HG03442 (cell line): ENCODE measurements around the gene NYNRIN.

Source experiments
- ATAC-seq: cut with Tn5 transposase; IDR thresholded peaks from one replicate; pipeline ENCODE4 v1.9.1; 2021; ENCODE audit warnings: mild to moderate bottlenecking, moderate library complexity; ENCODE audit not compliant: unreplicated experiment

Gene NYNRIN

DNA sequence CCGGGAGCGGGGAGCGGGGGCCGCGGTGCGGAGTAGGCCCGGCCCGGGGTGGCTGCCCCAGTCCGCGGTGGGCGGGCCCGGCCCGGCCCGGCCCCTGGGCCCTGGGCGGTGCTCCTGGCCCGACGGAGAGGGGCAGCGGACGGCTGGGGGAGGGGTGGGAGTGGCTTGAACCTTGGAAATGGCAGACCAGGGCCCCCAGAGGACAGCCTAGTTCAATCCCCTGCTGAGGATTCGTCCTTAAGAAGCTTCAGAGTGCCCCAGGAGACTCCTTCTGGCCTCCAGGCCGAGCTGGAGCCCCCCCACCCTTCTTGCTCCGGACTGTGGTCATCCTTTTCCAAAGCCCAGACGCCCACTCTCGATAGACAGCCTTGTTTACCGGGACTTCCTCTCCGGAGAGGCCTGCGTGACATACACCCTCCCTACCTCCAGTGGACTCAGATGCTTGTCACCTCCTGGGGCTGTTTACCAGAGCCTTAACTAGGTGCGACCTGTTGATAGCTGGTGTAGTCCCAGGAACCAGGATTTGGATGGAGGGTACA, 31.4 kb downstream of the NYNRIN start:
- peak; percentile 59 for ATAC-seq

- ATAC-seq = peak; percentile 26
Measured at GRCh38 chr14:24430682-24431568, 32.1 kb downstream of the NYNRIN start.

GRCh38 chr14:24431569-24432258, 32.9 kb downstream of the NYNRIN start:
- peak; percentile 45 for ATAC-seq

DNA sequence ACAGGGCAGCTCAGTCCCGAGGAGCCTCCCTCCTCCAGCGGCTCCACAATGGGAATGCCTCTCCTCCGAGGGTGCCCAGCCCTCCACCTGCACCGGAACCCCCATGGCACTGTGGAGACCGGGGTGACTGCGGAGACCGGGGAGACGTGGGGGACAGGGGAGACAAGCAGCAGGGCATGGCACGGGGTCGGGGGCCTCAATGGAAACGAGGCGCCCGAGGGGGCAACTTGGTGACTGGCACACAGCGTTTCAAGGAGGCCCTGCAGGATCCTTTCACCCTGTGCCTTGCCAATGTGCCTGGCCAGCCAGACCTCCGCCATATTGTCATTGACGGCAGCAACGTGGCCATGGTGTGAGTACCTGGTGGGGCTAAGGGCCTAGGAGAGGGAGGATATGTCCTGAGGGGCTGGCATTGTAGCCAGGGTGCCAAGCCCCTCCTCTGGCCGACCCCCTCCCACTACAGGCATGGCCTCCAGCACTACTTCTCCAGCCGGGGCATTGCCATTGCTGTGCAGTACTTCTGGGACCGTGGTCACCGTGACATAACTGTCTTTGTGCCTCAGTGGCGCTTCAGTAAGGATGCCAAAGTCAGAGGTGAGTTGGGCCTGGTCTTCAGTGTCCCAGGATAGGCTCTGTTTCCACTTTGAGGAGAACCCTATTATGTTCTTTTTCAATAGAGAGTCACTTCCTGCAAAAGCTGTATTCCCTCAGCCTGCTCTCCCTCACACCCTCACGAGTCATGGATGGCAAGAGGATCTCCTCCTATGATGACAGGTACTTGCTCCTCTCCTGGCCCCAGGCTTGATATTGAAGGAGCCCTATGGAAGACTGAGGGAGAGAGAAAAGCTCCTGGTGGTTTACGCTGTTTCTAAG, 33.7 kb downstream of the NYNRIN start:
- no peak for ATAC-seq

- no peak for ATAC-seq
Measured at GRCh38 chr14:24434036-24434435, 35.2 kb downstream of the NYNRIN start.

DNA sequence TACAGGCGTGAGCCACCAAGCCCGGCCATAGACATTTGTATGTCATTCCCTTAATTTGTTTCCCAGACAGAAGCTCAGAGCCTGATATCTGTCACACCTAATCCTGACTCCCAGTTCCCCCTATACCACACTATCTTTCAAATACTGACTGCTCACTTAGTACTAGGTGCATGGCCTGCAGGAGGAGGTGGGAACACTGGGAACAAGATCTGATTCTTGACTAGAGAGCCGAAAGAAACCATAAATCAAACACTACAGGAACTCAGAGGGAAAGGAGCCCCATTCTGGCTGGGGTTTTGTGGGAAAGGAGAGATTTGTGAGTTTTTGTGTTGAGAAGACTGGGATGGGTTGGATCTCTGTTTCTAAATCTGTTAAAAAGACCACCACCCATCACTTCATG, 35.9 kb downstream of the NYNRIN start:
- no peak for ATAC-seq

- ATAC-seq = no peak
Measured at GRCh38 chr14:24435192-24435810, 36.5 kb downstream of the NYNRIN start.

GRCh38 chr14:24435998-24436354, 37.2 kb downstream of the NYNRIN start:
- no peak for ATAC-seq

GRCh38 chr14:24436355-24437019, 37.7 kb downstream of the NYNRIN start:
- peak; percentile 48 for ATAC-seq

DNA sequence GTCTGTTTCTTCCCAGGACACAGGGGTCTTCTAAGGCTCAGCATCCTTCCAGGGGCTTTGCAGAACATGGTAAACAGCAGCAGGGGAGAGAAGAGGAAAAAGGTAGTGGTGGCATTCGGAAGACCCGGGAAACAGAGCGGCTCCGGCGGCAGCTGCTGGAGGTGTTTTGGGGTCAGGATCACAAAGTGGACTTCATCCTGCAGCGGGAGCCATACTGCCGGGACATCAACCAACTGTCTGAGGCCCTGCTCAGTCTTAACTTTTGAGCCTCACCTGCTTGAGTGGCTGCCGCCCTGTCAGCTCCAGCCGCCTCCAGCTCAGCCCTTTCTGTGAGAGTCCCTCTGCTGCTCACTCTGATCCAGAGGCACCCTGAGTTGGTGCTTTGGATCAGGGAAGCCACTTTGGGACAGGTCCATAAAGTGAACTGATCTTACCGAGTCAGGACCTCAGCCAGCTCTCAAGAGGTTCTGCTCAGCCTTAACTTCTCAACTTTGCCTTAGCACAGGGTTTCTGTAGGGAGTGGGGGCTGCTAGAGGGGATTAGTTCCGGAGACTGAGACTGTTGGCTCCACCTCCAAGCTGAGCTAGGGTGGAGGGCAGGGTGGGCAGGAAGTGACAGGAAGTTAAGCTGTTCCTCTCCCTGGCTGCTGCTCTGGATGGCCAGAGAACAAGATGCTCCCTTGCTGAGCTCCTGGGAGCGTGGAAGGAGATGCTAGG, 38.4 kb downstream of the NYNRIN start:
- no peak for ATAC-seq

DNA sequence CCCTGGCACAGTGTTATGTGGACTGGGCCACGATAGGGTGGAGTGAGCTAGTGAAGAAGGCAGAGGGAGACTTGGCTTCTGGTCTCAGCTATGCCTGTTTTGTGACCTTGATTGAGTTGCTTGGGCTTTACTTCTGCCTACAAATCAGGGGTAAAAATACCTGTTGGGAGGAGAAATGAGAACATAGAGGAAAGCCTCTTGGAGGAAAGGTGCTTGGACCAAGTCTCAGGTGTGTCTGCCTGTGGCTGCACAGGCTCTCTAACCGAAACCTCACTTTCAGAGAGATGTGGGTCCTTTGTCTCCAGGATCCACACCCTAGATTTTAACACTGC, 38.9 kb downstream of the NYNRIN start:
- ATAC-seq = no peak

DNA sequence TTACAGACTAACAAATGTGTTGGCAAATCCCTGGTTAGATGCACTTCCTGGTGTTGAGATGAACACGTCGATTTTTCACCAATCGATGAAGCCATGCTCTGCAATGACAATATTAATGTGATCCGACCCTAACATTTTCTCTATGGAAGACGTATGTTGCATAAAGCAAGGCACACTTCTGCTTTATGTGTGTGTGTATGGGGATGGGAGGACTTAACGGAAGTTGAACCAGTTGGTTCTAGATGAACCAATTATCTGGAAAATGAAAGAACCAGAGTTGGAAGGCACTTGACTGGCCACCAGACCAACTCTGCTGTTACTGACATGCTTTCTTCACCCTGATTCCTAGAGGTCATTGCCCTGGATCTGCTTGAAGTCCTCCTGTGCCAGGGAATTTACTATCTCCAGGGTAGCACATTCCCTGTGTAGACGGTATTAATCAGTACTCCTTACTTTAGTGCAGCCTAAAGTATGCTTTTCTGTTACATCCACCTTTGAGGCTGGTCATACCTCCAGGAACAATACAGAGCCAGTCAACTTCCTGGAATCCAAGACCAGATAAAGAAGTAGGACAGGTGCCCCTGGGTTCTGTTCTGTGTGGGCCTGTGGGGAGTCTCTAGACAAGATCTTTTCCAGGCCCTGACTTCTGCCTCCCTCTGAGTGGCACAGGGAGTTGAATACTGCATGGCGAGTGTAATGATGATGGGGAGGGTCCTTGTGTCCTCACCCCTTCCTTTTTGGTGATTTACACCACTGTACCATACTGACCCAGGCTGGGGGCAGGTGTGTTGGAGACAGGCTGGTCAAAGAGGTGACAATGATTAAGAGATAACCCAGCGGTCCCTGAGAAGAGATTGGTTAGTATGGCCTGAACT, 39.7 kb downstream of the NYNRIN start:
- ATAC-seq = no peak

GRCh38 chr14:24439257-24439656, 40.5 kb downstream of the NYNRIN start:
- ATAC-seq = no peak

DNA sequence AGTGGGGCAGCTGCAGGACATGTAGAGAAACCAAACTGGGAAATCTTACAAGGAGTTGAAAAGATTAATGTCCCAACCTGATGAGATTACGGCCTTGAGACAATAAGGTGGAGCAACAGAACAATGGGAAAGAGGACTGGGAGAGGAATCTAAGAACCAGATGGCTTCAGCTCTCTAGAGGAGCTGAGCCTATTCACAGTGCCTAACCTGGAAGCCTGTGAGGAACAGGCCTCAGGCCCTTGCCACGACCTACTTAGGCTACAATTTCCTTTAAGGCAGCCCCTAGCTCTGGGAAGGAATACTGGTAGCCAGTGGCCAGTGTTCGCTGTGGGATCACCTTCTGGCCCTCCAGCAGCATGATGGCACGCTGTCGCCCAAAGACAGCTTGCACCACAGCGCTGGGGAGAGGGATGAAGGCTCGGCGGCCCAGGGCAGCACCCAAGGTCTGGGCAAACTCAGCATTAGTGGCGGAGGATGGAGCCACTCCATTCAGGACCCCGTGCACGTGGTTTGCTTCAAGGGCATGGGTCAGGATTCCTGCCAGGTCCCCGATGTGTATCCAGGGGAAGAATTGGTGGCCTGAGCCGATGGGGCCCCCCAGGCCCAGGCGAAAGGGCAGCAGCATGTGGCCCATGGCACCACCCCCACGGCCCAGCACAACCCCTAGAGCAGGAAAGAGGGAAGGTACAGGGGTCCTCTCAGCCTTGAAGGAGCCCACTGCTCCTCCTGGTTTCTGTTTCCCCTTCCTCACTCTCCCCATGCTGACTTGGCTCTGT, 41.2 kb downstream of the NYNRIN start:
- no peak for ATAC-seq

GRCh38 chr14:24440606-24441399, 42.0 kb downstream of the NYNRIN start:
- no peak for ATAC-seq

DNA sequence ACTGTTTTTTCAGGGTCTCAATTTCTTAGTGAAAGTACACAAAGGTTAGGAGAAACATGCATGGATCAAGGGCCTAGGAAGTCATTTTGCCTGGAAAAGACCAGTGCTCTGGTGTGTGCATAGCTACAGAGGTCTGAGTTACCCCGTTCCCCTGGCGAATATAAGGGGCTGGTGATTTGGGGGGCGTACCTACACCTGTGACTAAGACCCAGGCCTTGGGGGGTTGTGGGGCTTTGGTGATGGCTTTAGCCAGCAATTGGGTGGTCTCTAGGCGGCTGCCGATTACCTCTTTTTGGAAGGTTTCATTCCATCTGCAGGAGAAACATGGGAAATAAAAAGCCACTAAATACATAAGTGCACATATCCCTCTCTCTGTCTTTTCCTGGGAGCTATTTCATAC, 42.7 kb downstream of the NYNRIN start:
- ATAC-seq = no peak

DNA sequence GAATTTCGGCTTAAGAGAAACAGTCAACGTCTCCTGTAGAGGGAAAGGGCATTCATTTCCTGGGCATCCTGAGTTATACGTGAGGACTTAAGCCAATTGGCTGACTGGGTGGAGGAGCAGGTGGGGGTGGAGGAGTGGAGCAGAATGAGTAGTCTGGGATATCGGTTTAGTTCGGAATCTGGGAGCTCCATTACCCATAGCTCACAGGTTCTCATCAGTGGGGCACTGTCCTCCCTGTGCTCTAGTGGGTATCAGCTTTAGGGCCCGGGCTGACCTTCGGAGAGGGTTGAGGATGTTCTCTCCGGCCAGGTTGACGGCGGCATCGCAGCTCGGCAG, 43.1 kb downstream of the NYNRIN start:
- ATAC-seq = no peak
